MCF 10A (cell line): ENCODE results near the gene LENEP. TPM values are rescaled to one million over a fixed set of nuclear protein-coding genes. Genes with fewer than 3 reads are reported as not detected.
"Not testable (repeated sequence)": the region's sequence is repeated elsewhere in the genome, so short reads cannot be mapped to it uniquely, and the experiment has no call there.

Experiments
- BruUV-seq: library from RNA; stranded (reverse); fragments of 400-500 nt; replicated peaks from 2 replicates; lab custom pipeline; 2021; lab: Mats Ljungman, UMichigan
- CTCF ChIA-PET: fragments of 300-600 bp; sonication (Branson Sonifier 250); formaldehyde crosslinking; extraction: SDS; loops from one replicate; lab custom pipeline; 2021; ENCODE audit warnings: antibody characterized with exemption, inconsistent platforms; lab: Yijun Ruan, JAX
- POLR2A ChIA-PET: fragments of 300-600, 350-650 bp; sonication (Branson Sonifier 250); formaldehyde crosslinking; extraction: SDS; loops from one replicate; lab custom pipeline; 2020; ENCODE audit warnings: antibody characterized with exemption, inconsistent platforms; lab: Yijun Ruan, JAX
- DNase-seq: peaks from one replicate; pipeline ENCODE4 v3.0.0-alpha.2; 2018; ENCODE audit not compliant: unreplicated experiment
- H3K27ac Mint-ChIP-seq: one replicate; pipeline ENCODE4 v1.8.0; 2022; ENCODE audit warnings: mild to moderate bottlenecking, low read depth, mixed read lengths; ENCODE audit not compliant: unreplicated experiment
- H3K27me3 Mint-ChIP-seq: one replicate; pipeline ENCODE4 v1.8.0; 2022; ENCODE audit warnings: mixed read lengths; ENCODE audit not compliant: insufficient read depth, unreplicated experiment
- H3K36me3 Mint-ChIP-seq: one replicate; pipeline ENCODE4 v1.8.0; 2022; ENCODE audit warnings: mild to moderate bottlenecking, moderate library complexity, mixed read lengths; ENCODE audit not compliant: insufficient read depth, unreplicated experiment
- H3K4me1 Mint-ChIP-seq: one replicate; pipeline ENCODE4 v1.8.0; 2022; ENCODE audit warnings: mixed read lengths; ENCODE audit not compliant: insufficient read depth, unreplicated experiment
- H3K4me3 Mint-ChIP-seq: one replicate; pipeline ENCODE4 v1.8.0; 2022; ENCODE audit warnings: mild to moderate bottlenecking, moderate library complexity, mixed read lengths; ENCODE audit not compliant: unreplicated experiment
- H3K9me3 Mint-ChIP-seq: one replicate; pipeline ENCODE4 v1.8.0; 2022; ENCODE audit warnings: mixed read lengths; ENCODE audit not compliant: unreplicated experiment
- CTCF ChIP-seq: fragments of 200-600 bp; IDR thresholded peaks from one replicate; pipeline ENCODE4 v1.8.0; 2022; ENCODE audit warnings: antibody characterized with exemption, mild to moderate bottlenecking; ENCODE audit not compliant: unreplicated experiment
- intact Hi-C: fragments of 100-400 bp; cut with micrococcal nuclease; formaldehyde crosslinking; loops from 2 replicates; pipeline ENCODE4 v1.14.1; 2022
- total RNA-seq: library from RNA; stranded (reverse); gene quantifications from 2 replicates; pipeline ENCODE4 v1.2.3, GENCODE V29; 2022

Gene LENEP
- total RNA-seq, 1 experiment from 2014 or later, result not detected

- BruUV-seq, result no TSS peak
- H3K4me1 Mint-ChIP-seq, result peaks cover 32% of the 10 kb centered on the region
- H3K27ac Mint-ChIP-seq, result no peak overlapping the region
- H3K4me3 Mint-ChIP-seq, result no peak overlapping the region
- DNase-seq, result peak; percentile 100
- no peaks in the 10 kb centered on the region for H3K9me3 Mint-ChIP-seq
- POLR2A ChIA-PET, result interaction anchor here (0.6 to 41.1 kb wide), 23 partner anchors 4 to 755 kb away, joined by 3 to 1917 read pairs (median 9); partner anchors contain the start of genes ADAM15, CKS1B, EFNA1 and EFNA3
- intact Hi-C loops, result loop anchor here (1.0 to 5.0 kb wide), 2 partner anchors 27 to 197 kb away; partner anchors contain the start of genes KRTCAP2, TRIM46 and ZBTB7B
- peaks cover 37% of the 10 kb centered on the region for H3K36me3 Mint-ChIP-seq
- CTCF ChIA-PET, result interaction anchor here (0.6 to 6.7 kb wide), 7 partner anchors 7 to 494 kb away, joined by 3 to 64 read pairs (median 5); partner anchors contain the start of genes PBXIP1 and ZBTB7B
- no peak for TF ChIP-seq CTCF
- no peaks in the 10 kb centered on the region for H3K27me3 Mint-ChIP-seq
These were observed 18.5 kb upstream of the LENEP start for GRCh38 chr1:154974808-154975408.

GRCh38 chr1:154975409-154976059, 17.9 kb upstream of the LENEP start:
- TF ChIP-seq CTCF, result no peak
- ChIA-PET POLR2A (interaction anchor here (0.6 to 41.1 kb wide), 20 partner anchors 5 to 1009 kb away, joined by 3 to 1917 read pairs (median 7); partner anchors contain the start of genes ADAM15, CKS1B, EFNA1 and EFNA4), CTCF (interaction anchor here (0.6 to 3.0 kb wide), 8 partner anchors 9 to 42 kb away, joined by 3 to 17 read pairs (median 4); no protein-coding TSS in a partner anchor)
- Mint-ChIP-seq H3K9me3 (no peaks in the 10 kb centered on the region), H3K36me3 (peaks cover 35% of the 10 kb centered on the region), H3K27ac (no peak overlapping the region), H3K4me1 (peaks cover 32% of the 10 kb centered on the region), H3K27me3 (no peaks in the 10 kb centered on the region), H3K4me3 (no peak overlapping the region)
- intact Hi-C loops, result no loop called here
- peak; percentile 66 for DNase-seq
- BruUV-seq, result TSS peak; percentile 49

- BruUV-seq, result not testable (repeated sequence)
These were observed 15.6 kb upstream of the LENEP start for GRCh38 chr1:154977762-154978161.

GRCh38 chr1:154978360-154978759, 15.0 kb upstream of the LENEP start:
- POLR2A ChIA-PET, result interaction anchor here (0.7 to 41.1 kb wide), 5 partner anchors 7 to 1140 kb away, joined by 3 to 1917 read pairs (median 312); partner anchors contain the start of genes CKS1B, FLAD1, LENEP and PBXIP1
- Mint-ChIP-seq H3K4me1 (peaks cover 9% of the 10 kb centered on the region), H3K9me3 (no peaks in the 10 kb centered on the region), H3K27ac (no peak overlapping the region), H3K4me3 (no peak overlapping the region), H3K36me3 (peaks cover 36% of the 10 kb centered on the region), H3K27me3 (no peaks in the 10 kb centered on the region)
- intact Hi-C loops, result no loop called here
- TF ChIP-seq CTCF, result no peak
- CTCF ChIA-PET, result interaction anchor here (0.6 to 3.0 kb wide), 6 partner anchors 10 to 192 kb away, joined by 3 to 17 read pairs (median 3); no protein-coding TSS in a partner anchor
- DNase-seq, result no peak
- BruUV-seq, result no TSS peak

More at GRCh38 chr1:154977762-154978161, 15.6 kb upstream of the LENEP start:
- H3K27me3 Mint-ChIP-seq, DNase-seq, intact Hi-C loops, H3K27ac Mint-ChIP-seq, H3K9me3 Mint-ChIP-seq, H3K4me3 Mint-ChIP-seq: not testable (repeated sequence)
- POLR2A ChIA-PET, result interaction anchor here (0.8 to 41.1 kb wide), 6 partner anchors 7 to 1140 kb away, joined by 3 to 1917 read pairs (median 234); partner anchors contain the start of genes ADAM15, CKS1B, FLAD1 and LENEP
- Mint-ChIP-seq H3K4me1 (peaks cover 12% of the 10 kb centered on the region), H3K36me3 (peaks cover 36% of the 10 kb centered on the region)
- CTCF ChIA-PET, result interaction anchor here (0.6 to 3.0 kb wide), 8 partner anchors 11 to 497 kb away, joined by 3 to 17 read pairs (median 4); no protein-coding TSS in a partner anchor
